GM19043 (cell line): ENCODE measurements around the gene PAN3.

ENCODE experiments used
- ATAC-seq: cut with Tn5 transposase; IDR thresholded peaks from one replicate; pipeline ENCODE4 v1.9.1; 2021; ENCODE audit warnings: low read depth; ENCODE audit not compliant: unreplicated experiment

Gene PAN3

GRCh38 chr13:28282451-28282850, 144.1 kb downstream of the PAN3 start:
- peak; percentile 66 for ATAC-seq

GRCh38 chr13:28283600-28283999, 145.3 kb downstream of the PAN3 start:
- ATAC-seq = no peak

DNA sequence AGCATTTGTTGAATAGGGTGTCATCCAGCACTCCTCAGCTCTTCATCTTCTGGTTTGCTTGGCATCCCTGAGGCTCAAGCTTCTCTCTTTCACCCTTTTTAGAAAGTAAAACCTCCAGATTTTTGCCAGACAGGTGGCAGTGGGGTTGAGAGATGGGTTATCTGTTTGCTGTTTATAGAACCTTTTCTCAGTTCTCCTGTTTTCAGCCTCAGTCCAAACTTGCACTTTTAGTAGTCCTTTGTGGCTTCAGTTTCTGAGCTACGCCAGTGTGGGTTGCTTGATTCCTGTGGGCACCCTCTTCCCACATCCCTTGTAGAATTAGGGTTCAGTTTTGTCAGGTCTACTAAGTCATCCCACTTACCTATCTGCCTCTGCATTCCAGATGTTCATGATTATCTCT, 147.9 kb downstream of the PAN3 start:
- no peak for ATAC-seq

DNA sequence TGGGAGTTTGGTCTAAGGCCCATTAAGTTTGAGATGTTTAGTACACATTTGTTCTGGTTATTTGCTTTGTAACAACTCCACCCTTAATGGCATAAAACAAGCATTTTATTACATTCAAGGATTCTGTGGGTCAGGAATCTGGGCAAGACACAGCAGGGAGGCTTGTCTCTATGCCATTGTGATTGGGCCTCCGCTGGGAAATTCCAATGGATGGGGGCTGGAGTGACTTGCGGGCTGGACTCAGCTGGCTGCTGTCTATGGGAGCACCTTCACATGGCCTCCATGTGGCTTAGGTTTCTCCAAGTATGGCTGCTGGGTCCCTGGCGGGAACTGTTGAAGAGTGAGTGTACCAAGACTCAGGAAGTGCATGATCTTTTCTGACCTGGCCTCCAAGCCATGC, 159.0 kb downstream of the PAN3 start:
- no peak for ATAC-seq

GRCh38 chr13:28299916-28300315, 161.6 kb downstream of the PAN3 start:
- no peak for ATAC-seq

DNA sequence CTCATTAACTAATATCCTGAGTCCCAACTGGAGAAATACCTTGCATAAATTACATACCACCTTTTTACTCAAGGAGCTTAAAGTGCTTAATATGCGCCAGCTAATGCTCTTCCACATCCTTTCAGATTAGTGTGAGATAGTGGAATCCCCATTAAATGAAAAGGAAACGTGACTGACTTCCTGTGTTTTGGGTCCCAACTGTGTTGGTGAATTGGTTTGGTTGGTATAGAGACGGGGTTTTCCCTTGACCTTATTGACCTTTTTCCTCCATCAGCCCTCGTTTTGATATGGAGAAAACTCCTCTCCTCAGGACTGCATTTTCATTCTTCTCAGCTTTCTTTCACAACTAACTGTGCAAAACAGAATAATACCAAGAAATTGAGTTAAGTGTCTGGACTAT, 163.5 kb downstream of the PAN3 start:
- no peak for ATAC-seq

GRCh38 chr13:28306325-28306724, 168.0 kb downstream of the PAN3 start:
- ATAC-seq = no peak

- ATAC-seq = no peak
These were observed 175.2 kb downstream of the PAN3 start for GRCh38 chr13:28313579-28313978.

- ATAC-seq = no peak
These were observed 176.5 kb downstream of the PAN3 start for GRCh38 chr13:28314879-28315278.

- no peak for ATAC-seq
These were observed 177.8 kb downstream of the PAN3 start for GRCh38 chr13:28316129-28316528.

- no peak for ATAC-seq
These were observed 178.5 kb downstream of the PAN3 start for GRCh38 chr13:28316836-28317235.

GRCh38 chr13:28318496-28318895, 180.2 kb downstream of the PAN3 start:
- no peak for ATAC-seq

DNA sequence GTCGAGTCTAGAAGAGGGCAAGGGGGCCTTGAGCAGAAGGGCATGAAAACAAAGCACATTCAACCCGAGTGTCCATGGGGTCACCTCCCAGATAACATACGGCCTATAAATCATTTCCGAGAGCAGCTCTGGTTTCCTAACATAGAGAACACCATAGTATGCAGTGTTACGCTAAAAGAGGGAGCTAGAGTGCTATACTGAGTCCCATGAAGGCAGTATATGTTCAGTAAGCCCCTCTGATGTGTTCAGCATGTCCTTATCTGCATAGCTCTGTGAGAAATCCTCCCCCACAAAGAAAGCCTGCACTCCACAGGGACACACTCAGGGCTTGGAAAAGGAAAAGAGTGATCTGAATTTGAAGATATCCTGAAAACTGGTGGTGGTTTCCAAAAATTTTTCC, 181.2 kb downstream of the PAN3 start:
- ATAC-seq = no peak

DNA sequence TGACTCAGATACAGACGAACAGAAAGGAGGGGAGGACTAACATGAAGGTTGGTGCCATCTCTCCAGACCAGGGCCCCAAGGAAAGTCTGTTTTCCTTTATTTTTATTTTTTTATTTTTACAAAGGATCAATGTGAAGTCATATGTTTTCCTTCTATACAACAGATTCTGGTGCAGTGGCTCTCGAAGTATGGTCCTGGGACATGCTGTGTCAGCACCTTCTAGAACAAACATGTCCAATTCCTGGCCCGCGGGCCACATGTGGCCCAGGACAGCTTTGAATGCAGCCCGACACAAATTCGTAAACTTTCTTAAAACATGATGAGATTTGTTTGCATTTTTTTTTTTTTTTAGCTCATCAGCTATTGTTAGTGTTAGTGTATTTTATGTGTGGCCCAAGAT, 181.9 kb downstream of the PAN3 start:
- ATAC-seq = no peak

- ATAC-seq = no peak
These were observed 182.7 kb downstream of the PAN3 start for GRCh38 chr13:28320884-28321574.

DNA sequence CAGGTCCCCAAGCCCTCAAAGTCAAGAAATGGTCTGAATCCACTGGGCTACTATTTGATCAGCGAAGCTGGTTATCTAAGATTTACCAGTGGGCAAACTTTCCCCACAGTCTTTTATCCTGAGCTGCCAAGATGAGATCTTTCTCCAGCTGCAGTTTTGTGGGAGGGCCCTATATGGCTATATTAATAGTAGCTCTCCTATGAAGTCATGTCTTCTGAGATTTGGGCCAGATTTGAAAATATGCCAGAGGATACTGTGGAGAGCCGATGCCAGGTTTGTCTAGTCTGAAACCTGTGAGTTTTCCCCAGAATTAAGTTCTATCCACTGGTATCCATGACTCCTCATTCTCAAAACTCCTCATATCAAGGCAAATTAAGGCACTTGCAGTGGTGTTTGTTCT, 183.4 kb downstream of the PAN3 start:
- ATAC-seq = no peak

DNA sequence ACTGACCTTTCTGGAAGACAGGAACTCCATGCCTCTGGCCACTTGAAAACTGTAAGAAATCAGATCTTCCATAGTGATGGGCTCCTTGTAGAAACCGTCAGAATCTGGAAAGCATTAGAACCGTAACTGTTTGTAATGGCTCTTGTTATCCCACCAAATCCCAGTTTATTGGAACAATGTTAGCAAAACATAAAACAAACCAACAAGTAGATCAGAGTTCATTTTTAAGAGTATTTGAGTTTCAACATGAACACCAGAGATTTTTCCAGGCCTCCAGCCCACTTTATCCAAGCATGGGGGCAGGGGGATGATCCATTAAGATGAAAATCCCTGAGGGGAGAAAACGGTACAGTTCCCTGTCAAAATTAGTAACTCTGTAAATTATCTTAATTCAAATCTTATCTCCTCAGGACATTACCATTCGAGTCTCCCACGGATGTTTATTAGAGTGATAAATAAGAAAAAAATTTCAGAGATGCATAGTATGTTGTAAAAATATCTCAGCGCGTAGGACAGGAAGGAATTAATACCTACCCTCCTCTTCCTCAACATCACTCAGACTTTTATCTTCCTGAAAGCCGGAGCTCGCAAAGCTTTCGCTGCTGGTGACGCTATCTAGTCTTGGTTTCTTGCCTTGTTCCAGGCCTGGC, 184.0 kb downstream of the PAN3 start:
- no peak for ATAC-seq

DNA sequence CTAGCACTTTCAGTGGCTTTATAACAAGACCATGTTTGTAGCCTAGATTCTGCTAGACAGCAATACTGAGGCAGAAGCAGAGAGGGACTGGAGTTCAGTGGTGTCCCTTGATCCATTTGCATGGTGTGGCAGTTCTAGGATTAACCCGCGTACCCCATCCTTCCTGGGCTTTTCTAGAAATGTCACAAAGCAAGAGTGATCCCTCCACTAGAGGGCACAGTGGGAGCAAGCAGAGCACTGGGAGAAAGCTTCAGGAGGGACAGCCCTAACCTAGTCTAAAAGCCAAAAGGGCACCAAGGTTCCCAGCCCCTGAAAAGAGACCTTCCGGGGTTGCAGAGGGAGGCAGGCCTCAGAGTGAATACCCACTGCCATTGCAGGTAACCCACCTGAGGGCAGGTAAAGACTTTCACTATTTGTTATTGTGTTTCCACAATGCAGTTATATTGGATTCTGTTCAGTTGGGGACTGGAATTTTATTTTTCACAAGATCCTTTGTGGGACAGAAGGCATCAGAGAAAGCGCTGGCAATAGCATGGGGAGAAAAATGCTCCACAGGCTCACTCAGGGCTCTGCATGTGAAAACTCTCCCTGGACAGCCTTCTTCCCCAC, 185.9 kb downstream of the PAN3 start:
- no peak for ATAC-seq

DNA sequence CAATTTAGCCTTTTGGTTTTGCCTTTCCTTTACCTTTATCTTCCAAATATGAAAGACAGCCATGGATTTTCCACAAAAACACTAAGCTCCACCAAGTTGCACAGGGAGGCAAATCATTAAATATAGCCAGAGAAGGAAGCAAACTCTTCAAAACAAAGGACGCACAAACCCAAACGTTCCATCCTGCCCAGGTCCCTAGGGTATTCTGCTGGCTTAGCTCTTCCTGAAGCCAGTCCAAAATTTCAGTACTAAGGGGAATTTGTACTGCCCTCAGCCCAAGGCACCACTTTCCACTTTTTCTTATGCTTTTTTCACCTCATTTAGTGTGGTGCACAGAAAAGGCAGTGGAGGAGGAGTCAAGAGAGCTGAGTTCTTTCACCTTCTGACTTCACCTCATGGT, 186.7 kb downstream of the PAN3 start:
- no peak for ATAC-seq

- ATAC-seq = no peak
These were observed 187.7 kb downstream of the PAN3 start for GRCh38 chr13:28326056-28326455.

DNA sequence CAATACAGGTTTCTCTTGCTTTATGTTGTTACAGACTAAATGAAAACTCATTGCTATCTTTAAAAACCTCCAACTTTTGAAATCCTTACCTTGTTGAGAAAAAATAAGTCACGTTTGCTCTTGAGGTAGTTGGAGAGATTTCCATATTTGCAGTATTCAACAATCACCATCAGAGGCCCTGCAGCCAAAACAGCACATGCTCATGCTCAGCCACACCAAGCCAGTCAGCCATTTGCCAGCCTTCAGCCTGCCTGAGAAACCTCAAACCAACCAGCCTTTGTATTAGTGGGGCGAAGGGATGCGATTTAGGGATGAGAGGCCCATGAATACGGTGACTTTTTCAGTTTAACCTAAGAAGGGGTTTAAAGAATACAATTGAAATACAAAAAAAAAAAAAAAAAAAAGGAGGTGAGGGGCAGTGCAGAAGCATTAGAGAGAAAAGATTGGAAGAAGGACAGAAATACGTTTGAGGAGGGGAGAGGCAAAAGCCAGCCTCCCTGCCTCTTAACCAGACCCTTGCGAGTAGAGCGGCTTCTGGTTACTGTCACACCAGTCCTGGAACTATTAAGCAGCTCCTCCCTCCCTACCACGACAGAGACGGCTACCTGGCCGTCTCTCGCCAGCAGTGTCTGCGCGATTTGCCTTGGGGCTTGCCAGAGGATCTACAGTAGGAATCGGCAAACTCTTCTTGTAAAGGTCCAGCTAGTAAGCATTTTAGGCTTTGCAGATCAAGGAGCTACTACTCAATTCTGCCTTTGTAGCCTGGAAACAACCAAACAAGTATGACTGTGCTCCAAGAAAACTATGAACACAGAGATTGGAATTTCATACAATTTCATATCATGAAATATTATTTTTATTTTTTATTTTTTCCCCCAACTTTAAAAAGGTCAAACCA, 189.3 kb downstream of the PAN3 start:
- no peak for ATAC-seq
